ENCODE results near the gene WWTR1. TPM values are rescaled to one million over a fixed set of nuclear protein-coding genes. Genes with fewer than 3 reads are reported as not detected.
A peak's percentile ranks its signal among the peaks of the same experiment; 100 is the strongest.

Gene WWTR1
- total RNA-seq, 1 donor from 2014 or later = 15.0 TPM

GRCh38 chr3:149647285-149647684 is 10.5 kb downstream of the WWTR1 start:
- no peak for DNase-seq (ENCODE audit: low spot score, unreplicated experiment)
- TF ChIP-seq CTCF (IDR thresholded peaks at IDR 0.05; ENCODE audit: unreplicated experiment) = no peak
- peaks cover 12% of the 10 kb centered on the region for H3K4me1 Mint-ChIP-seq (ENCODE audit: low read depth)
- H3K9me3 Mint-ChIP-seq (ENCODE audit: low read depth) = no peaks in the 10 kb centered on the region
- H3K36me3 Mint-ChIP-seq (ENCODE audit: insufficient read depth) = peaks cover 21% of the 10 kb centered on the region
- H3K4me3 Mint-ChIP-seq (ENCODE audit: low read depth) = no peak overlapping the region
- no peaks in the 10 kb centered on the region for H3K27me3 Mint-ChIP-seq
- H3K27ac Mint-ChIP-seq = no peak overlapping the region

- H3K9me3 Mint-ChIP-seq (ENCODE audit: low read depth) = no peaks in the 10 kb centered on the region
- TF ChIP-seq CTCF (IDR thresholded peaks at IDR 0.05; ENCODE audit: unreplicated experiment) = no peak
- DNase-seq (ENCODE audit: low spot score, unreplicated experiment) = no peak
- no peak overlapping the region for H3K4me3 Mint-ChIP-seq (ENCODE audit: low read depth)
- H3K27me3 Mint-ChIP-seq = no peaks in the 10 kb centered on the region
- peaks cover 17% of the 10 kb centered on the region for H3K4me1 Mint-ChIP-seq (ENCODE audit: low read depth)
- peaks cover 18% of the 10 kb centered on the region for H3K36me3 Mint-ChIP-seq (ENCODE audit: insufficient read depth)
- H3K27ac Mint-ChIP-seq = no peak overlapping the region
Observed at GRCh38 chr3:149646181-149646766, 11.6 kb downstream of the WWTR1 start.

- H3K4me1 Mint-ChIP-seq (ENCODE audit: low read depth) = peaks cover 20% of the 10 kb centered on the region
- H3K9me3 Mint-ChIP-seq (ENCODE audit: low read depth) = no peaks in the 10 kb centered on the region
- H3K27ac Mint-ChIP-seq = peak overlapping the region; percentile 22
- no peak for DNase-seq (ENCODE audit: low spot score, unreplicated experiment)
- no peak for TF ChIP-seq CTCF (IDR thresholded peaks at IDR 0.05; ENCODE audit: unreplicated experiment)
- H3K4me3 Mint-ChIP-seq (ENCODE audit: low read depth) = no peak overlapping the region
- H3K27me3 Mint-ChIP-seq = no peaks in the 10 kb centered on the region
- H3K36me3 Mint-ChIP-seq (ENCODE audit: insufficient read depth) = peaks cover 8% of the 10 kb centered on the region
Observed at GRCh38 chr3:149643963-149644362, 13.9 kb downstream of the WWTR1 start.

- no peak for DNase-seq (ENCODE audit: low spot score, unreplicated experiment)
- peaks cover 23% of the 10 kb centered on the region for H3K4me1 Mint-ChIP-seq (ENCODE audit: low read depth)
- H3K27me3 Mint-ChIP-seq = no peaks in the 10 kb centered on the region
- no peak for TF ChIP-seq CTCF (IDR thresholded peaks at IDR 0.05; ENCODE audit: unreplicated experiment)
- no peak overlapping the region for H3K4me3 Mint-ChIP-seq (ENCODE audit: low read depth)
- no peak overlapping the region for H3K27ac Mint-ChIP-seq
- peaks cover 8% of the 10 kb centered on the region for H3K36me3 Mint-ChIP-seq (ENCODE audit: insufficient read depth)
- no peaks in the 10 kb centered on the region for H3K9me3 Mint-ChIP-seq (ENCODE audit: low read depth)
Observed at GRCh38 chr3:149643482-149643798, 14.4 kb downstream of the WWTR1 start.

GRCh38 chr3:149640976-149641728 is 16.7 kb downstream of the WWTR1 start:
- Mint-ChIP-seq H3K9me3 (ENCODE audit: low read depth) (no peaks in the 10 kb centered on the region), H3K36me3 (ENCODE audit: insufficient read depth) (no peaks in the 10 kb centered on the region), H3K4me1 (ENCODE audit: low read depth) (peaks cover 26% of the 10 kb centered on the region), H3K27me3 (no peaks in the 10 kb centered on the region), H3K4me3 (ENCODE audit: low read depth) (no peak overlapping the region), H3K27ac (peak overlapping the region; percentile 68)
- no peak for TF ChIP-seq CTCF (IDR thresholded peaks at IDR 0.05; ENCODE audit: unreplicated experiment)
- no peak for DNase-seq (ENCODE audit: low spot score, unreplicated experiment)

All from progenitor cell of endocrine pancreas (in vitro differentiated cells).